ENCODE results near the gene ZNF543. TPM values are rescaled to one million over a fixed set of nuclear protein-coding genes. Genes with fewer than 3 reads are reported as not detected.

Gene ZNF543
- total and polyA plus RNA-seq, 2 of the 8 experiments (the other 6 are each of a cell fraction or from before 2014, with no cell fraction given): 1.8 to 9.0 TPM

DNA sequence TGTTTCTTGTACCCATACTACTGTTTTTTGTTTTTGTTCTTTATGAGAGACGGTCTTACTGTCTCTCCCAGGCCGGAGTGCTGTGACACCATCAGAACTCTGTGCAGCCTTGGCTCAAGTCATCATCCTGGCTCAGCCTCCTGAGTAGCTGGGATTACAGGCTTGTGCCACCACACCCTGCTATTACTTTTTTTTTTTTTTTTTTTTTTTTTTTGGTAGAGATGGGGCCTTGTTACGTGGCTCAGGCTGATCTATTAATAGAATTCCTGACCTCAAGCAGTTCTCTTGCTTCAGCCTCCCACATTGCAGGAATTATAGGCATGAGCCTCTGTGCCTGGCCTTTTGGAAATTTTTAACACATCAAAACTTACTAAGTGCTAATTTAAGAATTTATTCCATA, 27.9 kb downstream of the ZNF543 start:
- no peaks in the 10 kb centered on the region for H3K27me3 ChIP-seq (replicated peaks in 1 of 4; ENCODE audit: control insufficient read depth in 3 of 4, extremely low read depth in 1 of 4, insufficient read depth in 3 of 4, low read length in 3 of 4)
- H4K5ac ChIP-seq (ENCODE audit: insufficient read length, low read depth, low read length): no peak overlapping the region
- H2AK5ac ChIP-seq (ENCODE audit: low read depth, low read length): no peak overlapping the region
- peaks cover 7% of the 10 kb centered on the region; the same call in 1 of the 2 replicates for H3K79me1 ChIP-seq (ENCODE audit: low read depth, low read length)
- H3K9ac ChIP-seq (replicated peaks in 1 of 4; ENCODE audit: extremely low read depth in 1 of 4, low read depth in 3 of 4, low read length in 3 of 4): no peak overlapping the region
- H3K79me2 ChIP-seq (ENCODE audit: control insufficient read depth in 1 of 2, insufficient read depth in 2 of 2, low read length in 2 of 2): peaks cover 6 to 21% of the 10 kb centered on the region in 2 experiments; a peak in 3 of 4 replicates
- TF ChIP-seq NANOG (IDR thresholded peaks at IDR 0.05; ENCODE audit: insufficient read depth, low read depth, low read length, poor library complexity, severe bottlenecking): no peak
- H3K4me1 ChIP-seq (replicated peaks in 1 of 4; ENCODE audit: control insufficient read depth in 3 of 4, insufficient read depth in 4 of 4, low read length in 3 of 4): peaks cover 0 to 4% (median 4%) of the 10 kb centered on the region in 4 experiments; a peak in 5 of 7 replicates
- ChIA-PET CTCF (ENCODE audit: partially characterized antibody) (interaction anchor here (1.1 kb wide), 2 partner anchors 9 to 244 kb away, joined by 3 read pairs; no protein-coding TSS in a partner anchor), POLR2A (ENCODE audit: partially characterized antibody) (interaction anchor here (2.1 kb wide), 1 partner anchor 15 kb away, joined by 4 read pairs; the partner anchor contains the start of genes TRAPPC2B and ZNF547)
- H2BK120ac ChIP-seq (replicated peaks; ENCODE audit: low read depth, low read length): no peak overlapping the region
- no peak overlapping the region for H2BK15ac ChIP-seq (ENCODE audit: low read length)
- 79% methylated on average over 3 of the region's 3 CpGs; no CpG with 5 or more reads in 1 of the 2 experiments for WGBS, 2 experiments (ENCODE audit: extremely low coverage in 1 of 2, insufficient coverage in 1 of 2, insufficient read length in 1 of 2, insufficient replicate concordance in 2 of 2, low coverage in 1 of 2, low lambda C conversion rate in 2 of 2, missing lambda C conversion rate in 1 of 2)
- H3K23ac ChIP-seq (ENCODE audit: insufficient read length): no peak overlapping the region
- no peak overlapping the region for H3K4ac ChIP-seq (replicated peaks; ENCODE audit: insufficient read length, low read depth, low read length)
- no peak overlapping the region for H3K56ac ChIP-seq (replicated peaks; ENCODE audit: insufficient read length, low read depth, low read length)
- H3K4me3 ChIP-seq (ENCODE audit: extremely low read depth in 1 of 4, insufficient read depth in 2 of 4, low read depth in 3 of 4, low read length in 4 of 4): no peak overlapping the region
- peaks cover 0 to 4% (median 1%) of the 10 kb centered on the region in 4 experiments; a peak in 1 of 8 replicates for H3K36me3 ChIP-seq (ENCODE audit: control insufficient read depth in 2 of 4, insufficient read depth in 4 of 4, low read length in 3 of 4)
- no peak overlapping the region for H4K8ac ChIP-seq (ENCODE audit: extremely low read depth, insufficient read depth, low read length)
- no peak overlapping the region for H2BK12ac ChIP-seq (ENCODE audit: low read depth, low read length)
- no peak overlapping the region for H2BK20ac ChIP-seq (ENCODE audit: low read length)
- H3K9me3 ChIP-seq (ENCODE audit: insufficient read depth in 2 of 2, low read depth in 1 of 2, low read length in 1 of 2): no peaks in the 10 kb centered on the region
- no peak overlapping the region for H3K27ac ChIP-seq (ENCODE audit: low read depth, low read length)
- no peak overlapping the region for H2AFZ ChIP-seq (ENCODE audit: low read length)
- H3K18ac ChIP-seq (ENCODE audit: extremely low read depth, low read length): no peak overlapping the region
- H4K20me1 ChIP-seq (replicated peaks in 1 of 2; ENCODE audit: control insufficient read depth in 1 of 2, insufficient read depth in 2 of 2, low read length in 2 of 2): peaks cover 0 to 2% of the 10 kb centered on the region in 2 experiments
- FAIRE-seq (no peak), DNase-seq (ENCODE audit: low read depth in 1 of 2, low spot score in 2 of 2) (no peak)
- H2BK5ac ChIP-seq (ENCODE audit: low read depth, low read length): no peak overlapping the region
- peaks cover 12% of the 10 kb centered on the region; the same call in 1 of the 2 replicates for H3K23me2 ChIP-seq (ENCODE audit: low read depth, low read length)
- H4K91ac ChIP-seq (replicated peaks; ENCODE audit: insufficient read length, low read length): no peak overlapping the region
- H3K4me2 ChIP-seq (ENCODE audit: insufficient read depth in 1 of 2, low read depth in 2 of 2, low read length in 2 of 2): no peak overlapping the region
- H3K14ac ChIP-seq (ENCODE audit: insufficient read length): no peak overlapping the region

All from H1 (cell line).